DND-41 (cell line): ENCODE results near the gene B4GALT6.

Experiments
- EZH2 ChIP-seq: IDR thresholded peaks from 3 replicates; pipeline ENCODE4 v1.6.1; 2012; ENCODE audit warnings: borderline replicate concordance, low read depth, mild to moderate bottlenecking, moderate library complexity, low read length, inconsistent platforms; ENCODE audit not compliant: severe bottlenecking
- TF ChIP-seq, protein P1 (sequence below): IDR thresholded peaks from 2 replicates; pipeline ENCODE4 v1.5.1; 2012; ENCODE audit warnings: borderline replicate concordance, low read length, moderate library complexity, mild to moderate bottlenecking; ENCODE audit not compliant: poor library complexity, severe bottlenecking; ENCODE audit errors: extremely low read depth

- TF ChIP-seq, protein P1, sequence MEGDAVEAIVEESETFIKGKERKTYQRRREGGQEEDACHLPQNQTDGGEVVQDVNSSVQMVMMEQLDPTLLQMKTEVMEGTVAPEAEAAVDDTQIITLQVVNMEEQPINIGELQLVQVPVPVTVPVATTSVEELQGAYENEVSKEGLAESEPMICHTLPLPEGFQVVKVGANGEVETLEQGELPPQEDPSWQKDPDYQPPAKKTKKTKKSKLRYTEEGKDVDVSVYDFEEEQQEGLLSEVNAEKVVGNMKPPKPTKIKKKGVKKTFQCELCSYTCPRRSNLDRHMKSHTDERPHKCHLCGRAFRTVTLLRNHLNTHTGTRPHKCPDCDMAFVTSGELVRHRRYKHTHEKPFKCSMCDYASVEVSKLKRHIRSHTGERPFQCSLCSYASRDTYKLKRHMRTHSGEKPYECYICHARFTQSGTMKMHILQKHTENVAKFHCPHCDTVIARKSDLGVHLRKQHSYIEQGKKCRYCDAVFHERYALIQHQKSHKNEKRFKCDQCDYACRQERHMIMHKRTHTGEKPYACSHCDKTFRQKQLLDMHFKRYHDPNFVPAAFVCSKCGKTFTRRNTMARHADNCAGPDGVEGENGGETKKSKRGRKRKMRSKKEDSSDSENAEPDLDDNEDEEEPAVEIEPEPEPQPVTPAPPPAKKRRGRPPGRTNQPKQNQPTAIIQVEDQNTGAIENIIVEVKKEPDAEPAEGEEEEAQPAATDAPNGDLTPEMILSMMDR, result no peak
- TF ChIP-seq EZH2, result no peak
Measured at GRCh38 chr18:31630549-31630948, 53.8 kb downstream of the B4GALT6 start.
